GM12872 (cell line): ENCODE results near the gene ACSL3.

Experiments used
- CTCF ChIP-seq: IDR thresholded peaks from 3 replicates; pipeline ENCODE4 v1.5.1; 2011; ENCODE audit warnings: low read depth, mild to moderate bottlenecking, low read length, moderate library complexity; ENCODE audit not compliant: insufficient read depth

Gene ACSL3

GRCh38 chr2:222936705-222937104 lies 75.9 kb downstream of the ACSL3 start:
- no peak for TF ChIP-seq CTCF

DNA sequence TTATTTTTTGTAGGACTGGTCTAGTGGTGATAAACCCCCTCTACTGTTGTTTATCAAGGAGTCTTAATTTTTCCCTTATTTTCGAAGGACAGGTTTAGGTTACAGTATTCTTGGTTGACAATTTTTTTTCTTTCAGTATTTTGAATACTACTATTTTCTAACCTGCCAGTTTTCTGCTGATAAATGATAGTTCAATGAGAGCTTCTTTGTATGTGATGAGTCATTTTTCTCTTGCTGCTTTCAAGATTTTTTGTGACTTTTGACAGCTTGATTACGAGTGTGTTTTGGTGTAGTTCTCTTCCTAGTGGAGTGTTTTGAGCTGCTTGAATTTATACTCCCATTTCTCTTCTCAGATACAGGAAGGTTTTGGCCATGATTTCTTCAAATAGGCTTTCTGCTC lies 77.5 kb downstream of the ACSL3 start:
- TF ChIP-seq CTCF, result no peak

DNA sequence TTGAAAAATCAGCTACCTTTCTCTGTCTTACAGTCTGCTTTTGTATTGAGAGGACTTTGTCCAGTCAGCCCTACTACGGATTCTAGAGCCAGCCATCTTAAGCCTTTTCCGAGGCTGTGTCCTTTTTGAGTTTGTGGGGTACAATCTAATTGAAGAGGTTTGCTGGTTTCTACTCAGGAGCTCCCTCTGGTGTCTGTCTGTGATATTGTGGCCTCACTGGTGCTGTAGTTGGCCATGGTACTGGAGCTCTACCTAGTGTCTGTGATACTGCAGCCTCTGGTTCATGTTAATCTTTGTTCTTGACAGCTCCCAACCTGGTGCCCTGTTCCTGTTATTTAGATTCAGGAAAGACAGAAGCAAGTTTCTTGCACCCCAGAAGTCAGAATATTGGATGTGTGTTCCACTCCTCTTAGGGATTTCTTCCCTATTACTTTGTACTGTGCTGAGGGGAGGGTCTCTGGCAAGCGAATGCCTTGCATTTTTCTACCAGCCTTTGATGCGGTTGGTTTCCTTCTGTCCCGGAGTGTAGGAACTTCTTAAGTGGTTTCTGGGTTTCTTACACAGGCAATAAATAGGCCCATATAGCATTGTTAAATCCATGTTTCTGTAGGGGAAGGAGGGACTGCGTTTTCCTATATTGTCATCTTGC lies 78.5 kb downstream of the ACSL3 start:
- peak; percentile 89 for TF ChIP-seq CTCF

DNA sequence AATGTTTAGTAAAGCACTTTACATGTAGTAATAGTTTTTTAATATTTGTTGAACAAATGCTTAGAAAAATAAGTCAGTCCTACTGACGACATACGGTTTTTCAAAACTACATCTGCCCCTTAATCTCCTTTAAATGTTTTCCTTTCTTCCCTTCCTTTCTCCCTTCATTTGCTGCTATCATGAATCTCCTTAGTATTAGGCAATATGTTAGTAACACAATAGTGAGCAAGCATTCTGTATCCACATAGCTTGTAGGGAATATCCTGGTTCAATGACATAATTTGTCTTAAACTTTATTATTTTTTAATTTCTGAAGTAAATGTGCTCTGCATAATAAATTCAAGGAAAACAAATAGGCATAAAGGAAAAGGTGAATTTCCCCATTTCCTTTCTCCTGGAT lies 79.1 kb downstream of the ACSL3 start:
- no peak for TF ChIP-seq CTCF

GRCh38 chr2:222941510-222942032 lies 80.7 kb downstream of the ACSL3 start:
- TF ChIP-seq CTCF, result no peak

GRCh38 chr2:222942561-222942960 lies 81.7 kb downstream of the ACSL3 start:
- no peak for TF ChIP-seq CTCF

GRCh38 chr2:222942977-222943376 lies 82.1 kb downstream of the ACSL3 start:
- TF ChIP-seq CTCF, result no peak
